Nephron progenitor cell (in vitro differentiated cells): ENCODE measurements around the gene RHBDD2.
"Not testable (repeated sequence)": the region's sequence is repeated elsewhere in the genome, so short reads cannot be mapped to it uniquely, and the experiment has no call there.

Experiments used
- DNase-seq: peaks from one replicate; pipeline ENCODE4 v3.0.0; 2021
- H3K27ac Mint-ChIP-seq: 2 replicates; pipeline ENCODE4 v1.8.0; 2021; ENCODE audit warnings: mild to moderate bottlenecking, moderate library complexity, mixed read lengths
- H3K27me3 Mint-ChIP-seq: 2 replicates; pipeline ENCODE4 v1.8.0; 2021; ENCODE audit warnings: mild to moderate bottlenecking, low read depth, mixed read lengths; ENCODE audit not compliant: poor library complexity
- H3K36me3 Mint-ChIP-seq: 2 replicates; pipeline ENCODE4 v1.8.0; 2021; ENCODE audit warnings: low read depth, mixed read lengths
- H3K4me1 Mint-ChIP-seq: 2 replicates; pipeline ENCODE4 v1.8.0; 2021; ENCODE audit warnings: mixed read lengths
- H3K4me3 Mint-ChIP-seq: 2 replicates; pipeline ENCODE4 v1.8.0; 2021; ENCODE audit warnings: mild to moderate bottlenecking, moderate library complexity, mixed read lengths
- H3K9me3 Mint-ChIP-seq: 2 replicates; pipeline ENCODE4 v1.8.0; 2021; ENCODE audit warnings: mild to moderate bottlenecking, moderate library complexity, mixed read lengths
- CTCF ChIP-seq: fragments of 200-600 bp; sonication (generic); IDR thresholded peaks from 2 replicates; pipeline ENCODE4 v1.5.0; 2021; ENCODE audit warnings: antibody characterized with exemption

The RHBDD2 gene

DNA sequence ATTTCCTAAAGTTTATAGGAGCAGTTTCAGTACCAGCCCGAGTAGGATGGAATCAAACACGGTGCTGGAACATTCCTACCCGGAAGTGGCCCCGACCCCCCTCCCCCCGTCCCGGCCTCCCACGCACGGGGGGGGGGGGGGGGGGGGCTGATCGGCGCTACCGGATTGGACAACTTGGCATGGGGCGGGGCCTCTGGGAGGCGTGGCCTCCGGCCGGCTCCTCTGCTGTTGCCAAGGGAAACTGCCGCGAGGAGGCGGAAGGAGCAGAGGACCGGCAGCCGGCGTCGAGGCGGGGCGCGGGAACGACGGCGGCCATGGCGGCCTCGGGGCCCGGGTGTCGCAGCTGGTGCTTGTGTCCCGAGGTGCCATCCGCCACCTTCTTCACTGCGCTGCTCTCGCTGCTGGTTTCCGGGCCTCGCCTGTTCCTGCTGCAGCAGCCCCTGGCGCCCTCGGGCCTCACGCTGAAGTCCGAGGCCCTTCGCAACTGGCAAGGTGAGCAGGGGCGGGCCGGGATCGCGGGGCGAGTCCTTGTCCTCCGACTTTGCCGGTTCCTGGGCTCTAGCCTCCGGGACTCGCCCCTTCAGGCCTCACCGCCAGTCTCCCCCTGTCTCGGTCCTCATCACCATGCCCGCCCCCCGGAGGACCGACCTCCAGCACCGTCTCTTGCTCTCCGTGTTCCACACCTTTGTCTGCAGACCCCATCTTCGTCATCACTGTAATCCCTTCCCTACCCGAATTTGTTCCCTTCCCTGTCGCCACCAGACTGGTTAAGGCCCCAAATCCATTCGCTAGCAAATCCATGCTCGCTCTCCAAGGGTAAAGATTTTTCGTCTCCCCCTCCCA is at the start of gene RHBDD2:
TSS of gene RHBDD2 (plus strand) at position 266 of the 843 bp plus-strand sequence. CDS start at position 315, 49 bp downstream.
- H3K4me3 Mint-ChIP-seq: peak within 1 kb of the TSS; percentile 99
- peaks cover 18% of the 10 kb centered on the region for H3K36me3 Mint-ChIP-seq
- H3K9me3 Mint-ChIP-seq: no peaks in the 10 kb centered on the region
- H3K27ac Mint-ChIP-seq: peak within 1 kb of the TSS; percentile 29
- H3K4me1 Mint-ChIP-seq: peaks cover 46% of the 10 kb centered on the region
- TF ChIP-seq CTCF: no peak
- peak; percentile 97 for DNase-seq
- H3K27me3 Mint-ChIP-seq: peaks cover 11% of the 10 kb centered on the region

GRCh38 chr7:75829656-75830055 is 49.2 kb upstream of the RHBDD2 start:
- H3K4me3 Mint-ChIP-seq, H3K4me1 Mint-ChIP-seq, H3K36me3 Mint-ChIP-seq, H3K9me3 Mint-ChIP-seq, DNase-seq, H3K27ac Mint-ChIP-seq: not testable (repeated sequence)
- H3K27me3 Mint-ChIP-seq: peaks cover 11% of the 10 kb centered on the region

DNA sequence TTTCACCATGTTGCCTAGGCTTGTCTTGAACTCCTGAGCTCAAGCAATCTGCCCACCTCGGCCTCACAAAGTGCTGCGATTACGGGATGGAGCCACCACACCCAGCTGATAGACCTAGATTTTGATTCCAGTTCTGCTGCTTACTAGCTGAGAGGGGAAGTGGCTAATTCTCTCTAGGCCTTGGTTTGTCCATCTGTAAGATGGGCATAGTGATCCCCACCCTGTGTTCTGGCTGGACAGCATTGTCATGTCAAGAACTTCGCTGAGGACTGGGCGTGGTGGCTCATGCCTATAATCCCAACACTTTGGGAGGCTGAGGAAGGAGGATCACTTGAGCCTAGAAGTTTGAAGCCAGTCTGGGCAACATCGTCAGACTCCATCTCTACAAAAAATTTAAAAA is 47.9 kb upstream of the RHBDD2 start:
- H3K27me3 Mint-ChIP-seq: peaks cover 11% of the 10 kb centered on the region
- no peak overlapping the region for H3K27ac Mint-ChIP-seq
- DNase-seq: no peak
- no peaks in the 10 kb centered on the region for H3K36me3 Mint-ChIP-seq
- H3K4me1 Mint-ChIP-seq: peaks cover 4% of the 10 kb centered on the region
- TF ChIP-seq CTCF: no peak
- H3K4me3 Mint-ChIP-seq: no peak overlapping the region
- no peaks in the 10 kb centered on the region for H3K9me3 Mint-ChIP-seq

- H3K27me3 Mint-ChIP-seq: peaks cover 18% of the 10 kb centered on the region
- not testable (repeated sequence) for H3K36me3 Mint-ChIP-seq, H3K27ac Mint-ChIP-seq, H3K4me1 Mint-ChIP-seq, H3K4me3 Mint-ChIP-seq, H3K9me3 Mint-ChIP-seq, DNase-seq
These were observed 45.2 kb upstream of the RHBDD2 start for GRCh38 chr7:75833662-75834061.

- Mint-ChIP-seq H3K4me1 (no peaks in the 10 kb centered on the region), H3K4me3 (no peak overlapping the region), H3K27ac (no peak overlapping the region), H3K27me3 (peaks cover 16% of the 10 kb centered on the region), H3K9me3 (no peaks in the 10 kb centered on the region), H3K36me3 (no peaks in the 10 kb centered on the region)
- no peak for DNase-seq
- no peak for TF ChIP-seq CTCF
These were observed 43.0 kb upstream of the RHBDD2 start for GRCh38 chr7:75835688-75836285.

GRCh38 chr7:75836798-75837197 is 42.0 kb upstream of the RHBDD2 start:
- Mint-ChIP-seq H3K9me3 (no peaks in the 10 kb centered on the region), H3K36me3 (no peaks in the 10 kb centered on the region), H3K4me3 (no peak overlapping the region), H3K27ac (no peak overlapping the region), H3K27me3 (peaks cover 16% of the 10 kb centered on the region), H3K4me1 (no peaks in the 10 kb centered on the region)
- no peak for TF ChIP-seq CTCF
- DNase-seq: no peak

DNA sequence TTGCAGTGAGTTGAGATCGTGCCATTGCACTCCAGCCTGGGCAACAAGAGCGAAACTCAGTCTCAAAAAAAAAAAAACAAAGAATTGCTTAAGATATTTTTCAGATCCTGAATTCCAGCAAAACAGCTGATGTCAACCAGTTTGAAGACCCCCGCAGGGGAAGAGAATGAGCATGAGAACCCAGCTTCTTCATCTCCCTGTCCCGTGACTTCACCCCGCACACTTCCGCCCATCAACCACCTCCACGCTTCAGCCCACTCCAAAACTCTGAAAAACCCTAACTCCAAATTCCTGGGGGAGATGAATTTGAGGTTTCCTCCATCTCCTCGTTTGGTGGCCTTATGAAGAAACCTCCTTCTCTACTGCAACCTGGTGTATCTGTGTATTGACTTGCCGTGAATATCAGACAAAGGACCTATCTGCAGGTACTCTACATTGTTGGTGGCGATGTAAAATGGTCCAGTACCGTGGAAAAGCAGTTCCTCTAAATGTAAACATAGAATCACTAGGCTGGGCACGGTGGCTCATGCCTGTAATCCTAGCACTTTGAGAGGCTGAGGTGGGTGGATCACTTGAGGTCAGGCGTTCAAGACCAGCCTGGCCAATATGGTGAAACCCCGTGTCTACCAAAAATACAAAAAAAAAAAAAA is 40.4 kb upstream of the RHBDD2 start:
- H3K4me3 Mint-ChIP-seq, H3K36me3 Mint-ChIP-seq, H3K4me1 Mint-ChIP-seq, H3K9me3 Mint-ChIP-seq, H3K27ac Mint-ChIP-seq, DNase-seq: not testable (repeated sequence)
- H3K27me3 Mint-ChIP-seq: peaks cover 15% of the 10 kb centered on the region
